Retinal pigment epithelial cell (primary cell): ENCODE measurements around the gene MACF1.
"Not testable (repeated sequence)": the region's sequence is repeated elsewhere in the genome, so short reads cannot be mapped to it uniquely, and the experiment has no call there.

Experiments
- DNase-seq: peaks from one replicate; pipeline ENCODE4 v3.0.0-alpha.2; 2010; ENCODE audit warnings: low read depth
- H3K4me3 ChIP-seq: 2 replicates; pipeline ENCODE4 v1.5.1; 2011; ENCODE audit warnings: mild to moderate bottlenecking, low read length, control low read depth, moderate library complexity
- TF ChIP-seq, protein P1 (sequence below): conservative IDR thresholded peaks from 2 replicates; pipeline ENCODE4 v1.5.1; 2011; ENCODE audit warnings: low read depth, low read length, control low read depth, inconsistent platforms

MACF1 gene

DNA sequence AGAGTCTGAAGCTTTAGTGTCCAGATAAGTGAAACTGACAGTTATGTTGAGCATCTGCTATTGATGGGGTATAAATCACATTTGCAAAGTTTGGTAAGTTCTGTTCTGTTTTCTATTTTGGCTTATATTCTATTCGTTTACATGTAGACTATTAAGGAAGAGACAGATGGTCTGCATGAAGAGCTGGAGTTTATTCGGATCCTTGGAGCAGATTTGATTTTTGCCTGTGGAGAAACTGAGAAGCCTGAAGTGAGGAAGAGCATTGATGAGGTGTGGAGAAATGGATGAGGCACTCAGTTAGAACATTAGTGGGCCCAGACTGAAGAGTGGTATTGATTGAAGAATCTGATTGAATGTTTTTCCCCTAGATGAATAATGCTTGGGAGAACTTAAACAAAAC, 236.4 kb downstream of the MACF1 start:
- H3K4me3 ChIP-seq: no peak overlapping the region
- TF ChIP-seq, protein P1, sequence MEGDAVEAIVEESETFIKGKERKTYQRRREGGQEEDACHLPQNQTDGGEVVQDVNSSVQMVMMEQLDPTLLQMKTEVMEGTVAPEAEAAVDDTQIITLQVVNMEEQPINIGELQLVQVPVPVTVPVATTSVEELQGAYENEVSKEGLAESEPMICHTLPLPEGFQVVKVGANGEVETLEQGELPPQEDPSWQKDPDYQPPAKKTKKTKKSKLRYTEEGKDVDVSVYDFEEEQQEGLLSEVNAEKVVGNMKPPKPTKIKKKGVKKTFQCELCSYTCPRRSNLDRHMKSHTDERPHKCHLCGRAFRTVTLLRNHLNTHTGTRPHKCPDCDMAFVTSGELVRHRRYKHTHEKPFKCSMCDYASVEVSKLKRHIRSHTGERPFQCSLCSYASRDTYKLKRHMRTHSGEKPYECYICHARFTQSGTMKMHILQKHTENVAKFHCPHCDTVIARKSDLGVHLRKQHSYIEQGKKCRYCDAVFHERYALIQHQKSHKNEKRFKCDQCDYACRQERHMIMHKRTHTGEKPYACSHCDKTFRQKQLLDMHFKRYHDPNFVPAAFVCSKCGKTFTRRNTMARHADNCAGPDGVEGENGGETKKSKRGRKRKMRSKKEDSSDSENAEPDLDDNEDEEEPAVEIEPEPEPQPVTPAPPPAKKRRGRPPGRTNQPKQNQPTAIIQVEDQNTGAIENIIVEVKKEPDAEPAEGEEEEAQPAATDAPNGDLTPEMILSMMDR: no peak
- DNase-seq: no peak

DNA sequence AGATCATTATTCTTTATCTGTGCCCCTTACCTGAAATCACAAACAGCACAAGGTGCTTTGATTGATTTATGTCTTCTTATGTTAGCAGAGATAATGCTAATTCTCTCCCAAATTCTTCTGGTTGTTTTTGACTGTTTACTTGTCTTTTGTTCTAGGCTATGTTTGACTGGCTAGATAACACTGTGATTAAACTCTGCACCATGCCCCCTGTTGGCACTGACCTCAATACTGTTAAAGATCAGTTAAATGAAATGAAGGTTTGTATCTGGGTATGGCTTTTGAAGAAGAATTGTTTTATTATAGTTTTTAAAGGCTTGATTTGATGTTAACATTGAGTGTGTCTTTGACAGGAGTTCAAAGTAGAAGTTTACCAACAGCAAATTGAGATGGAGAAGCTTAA, 237.3 kb downstream of the MACF1 start:
- no peak overlapping the region for H3K4me3 ChIP-seq
- no peak for DNase-seq
- TF ChIP-seq, protein P1: no peak

DNA sequence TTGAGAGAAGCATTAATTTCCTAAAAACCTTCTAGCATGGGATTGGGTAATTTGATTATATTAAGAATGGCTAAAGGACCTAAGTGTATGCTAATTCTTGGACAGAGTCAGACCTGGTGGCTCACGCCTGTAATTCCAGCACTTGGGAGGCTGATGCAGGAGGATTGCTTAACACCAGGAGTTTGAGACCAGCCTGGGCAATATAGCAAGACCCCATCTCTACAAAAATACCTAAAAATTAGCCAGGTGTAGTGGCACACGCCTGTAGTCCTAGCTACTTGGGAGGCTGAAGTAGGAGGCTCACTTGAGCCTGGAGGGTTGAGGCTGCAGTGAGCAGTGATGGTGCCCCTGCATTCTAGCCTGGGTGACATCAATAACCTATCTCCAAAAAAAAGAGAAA, 241.1 kb downstream of the MACF1 start:
- DNase-seq: no peak
- TF ChIP-seq, protein P1: no peak
- H3K4me3 ChIP-seq: no peak overlapping the region

DNA sequence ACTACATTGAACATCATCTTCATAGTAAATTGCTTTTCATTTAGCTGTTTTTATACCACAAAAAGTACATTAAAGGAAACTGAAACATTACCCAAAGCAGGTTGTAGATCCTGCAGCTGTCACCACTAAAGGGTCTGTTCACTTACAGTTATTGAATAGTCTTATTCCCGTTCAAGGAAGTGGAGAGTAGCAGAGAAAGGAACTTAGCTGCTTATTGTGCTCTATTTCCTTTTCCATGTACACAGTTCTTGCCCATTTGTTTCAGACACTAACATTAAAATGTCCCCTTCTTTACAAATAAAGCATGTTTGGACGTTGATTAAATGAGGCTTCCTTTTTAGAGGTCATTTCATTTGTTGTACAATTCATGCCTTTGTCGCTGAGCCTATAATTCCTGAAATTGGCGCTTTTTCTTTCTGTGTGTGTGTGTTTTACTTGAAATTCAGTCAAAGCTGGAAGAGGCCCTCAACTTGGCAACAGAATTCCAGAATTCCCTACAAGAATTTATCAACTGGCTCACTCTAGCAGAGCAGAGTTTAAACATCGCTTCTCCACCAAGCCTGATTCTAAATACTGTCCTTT, 242.6 kb downstream of the MACF1 start:
- TF ChIP-seq, protein P1: no peak
- H3K4me3 ChIP-seq: no peak overlapping the region
- no peak for DNase-seq

DNA sequence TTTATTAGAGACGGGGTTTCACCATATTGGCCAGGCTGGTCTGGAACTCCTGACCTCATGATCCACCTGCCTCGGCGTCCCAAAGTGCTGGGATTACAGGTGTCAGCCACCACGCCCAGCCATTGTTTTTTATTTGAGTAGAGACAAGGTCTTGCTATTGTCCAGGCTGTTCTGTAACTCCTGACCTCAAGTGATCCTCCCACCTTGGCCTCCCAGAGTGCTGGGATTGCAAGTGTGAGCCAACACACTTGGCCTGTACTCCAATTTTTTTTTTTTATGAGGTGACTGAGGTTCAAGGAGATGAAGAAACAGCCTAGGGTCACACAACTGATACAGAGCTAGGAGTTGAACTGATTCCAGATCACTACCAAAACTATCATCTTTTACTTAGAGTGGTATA, 245.5 kb downstream of the MACF1 start:
- H3K4me3 ChIP-seq, DNase-seq: not testable (repeated sequence)

DNA sequence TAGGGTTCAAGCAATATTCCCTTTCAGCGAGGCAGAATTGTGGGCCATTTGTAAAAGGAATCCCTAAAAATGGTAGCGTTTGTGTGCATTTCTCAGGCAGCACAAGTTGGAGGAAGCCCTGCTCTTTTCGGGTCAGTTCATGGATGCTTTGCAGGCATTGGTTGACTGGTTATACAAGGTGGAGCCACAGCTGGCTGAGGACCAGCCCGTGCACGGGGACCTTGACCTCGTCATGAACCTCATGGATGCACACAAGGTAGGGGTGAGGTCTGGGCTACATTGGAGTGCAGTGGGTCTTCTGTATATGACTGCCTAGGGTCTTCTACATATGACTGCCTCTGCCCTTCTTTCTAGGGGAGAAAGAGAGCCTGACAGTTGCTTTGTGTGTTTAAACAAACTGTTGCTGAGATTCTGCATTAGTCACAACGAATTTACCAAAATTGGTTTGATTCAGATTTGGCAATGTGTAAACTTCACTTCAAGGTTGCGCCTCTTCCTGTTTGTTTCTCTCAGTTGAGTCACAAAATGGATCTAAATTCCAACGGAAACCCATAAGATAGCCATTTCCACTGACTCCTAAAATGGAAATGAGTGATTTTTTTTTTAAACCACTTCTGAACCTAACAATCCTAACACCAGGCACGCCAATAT, 246.6 kb downstream of the MACF1 start:
- no peak overlapping the region for H3K4me3 ChIP-seq
- no peak for DNase-seq
- TF ChIP-seq, protein P1: no peak

DNA sequence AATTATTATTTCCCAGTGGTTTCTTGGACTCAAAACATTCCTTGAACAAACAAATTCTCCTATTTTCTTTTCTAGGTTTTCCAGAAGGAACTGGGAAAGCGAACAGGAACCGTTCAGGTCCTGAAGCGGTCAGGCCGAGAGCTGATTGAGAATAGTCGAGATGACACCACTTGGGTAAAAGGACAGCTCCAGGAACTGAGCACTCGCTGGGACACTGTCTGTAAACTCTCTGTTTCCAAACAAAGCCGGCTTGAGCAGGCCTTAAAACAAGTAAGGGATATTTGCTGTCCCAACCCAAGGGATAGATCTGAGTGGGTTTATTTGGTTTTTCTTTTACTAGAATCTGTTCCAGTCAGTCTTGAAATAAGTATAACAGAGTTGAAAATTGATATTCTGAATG, 247.6 kb downstream of the MACF1 start:
- TF ChIP-seq, protein P1: no peak
- H3K4me3 ChIP-seq: no peak overlapping the region
- DNase-seq: no peak
